GM12878 (cell line): ENCODE measurements around the gene AFF1. TPM values are rescaled to one million over a fixed set of nuclear protein-coding genes. Genes with fewer than 3 reads are reported as not detected.
"Not testable (repeated sequence)": the region's sequence is repeated elsewhere in the genome, so short reads cannot be mapped to it uniquely, and the experiment has no call there.

Experiments used
- ATAC-seq: fragments of 200-7000 bp; cut with Tn5 transposase; 3 replicates; pipeline ENCODE4 v1.9.1; 2020; ENCODE audit warnings: mild to moderate bottlenecking, moderate library complexity
- BruUV-seq: library from RNA; stranded (reverse); fragments of 400-500 nt; replicated peaks from 2 replicates; lab custom pipeline; 2021; lab: Mats Ljungman, UMichigan
- CTCF ChIA-PET: fragments of 300-600 bp; sonication (Branson Sonifier 250); formaldehyde crosslinking; extraction: SDS; loops from one replicate; lab custom pipeline; 2021; ENCODE audit warnings: inconsistent platforms; lab: Yijun Ruan, JAX
- POLR2A ChIA-PET: fragments of 350-600 bp; formaldehyde crosslinking; extraction: SDS; loops from one replicate; lab custom pipeline; 2021; ENCODE audit warnings: inconsistent platforms; lab: Charles Lee
- RAD21 ChIA-PET: fragments of 300-600 bp; sonication (Branson Sonifier 250); formaldehyde crosslinking; loops from one replicate; lab custom pipeline; 2023; ENCODE audit warnings: antibody characterized with exemption; ENCODE audit not compliant: unreplicated experiment; lab: Charles Lee
- SMC1A ChIA-PET: fragments of 300-600 bp; sonication (Branson Sonifier 250); formaldehyde crosslinking; loops from one replicate; lab custom pipeline; 2023; ENCODE audit not compliant: unreplicated experiment, uncharacterized antibody; lab: Charles Lee
- DNase-seq: peaks from one replicate; pipeline ENCODE4 v3.0.0-alpha.2; 2011; ENCODE audit warnings: low read depth, low spot score
- FAIRE-seq: peaks from 3 replicates; lab custom pipeline; 2011; peaks lifted over from hg19 to GRCh38; lab: Jason Lieb, UNC
- H2AFZ ChIP-seq: 2 replicates; pipeline ENCODE4 v1.6.0; 2011; ENCODE audit warnings: low read depth, low read length, control low read depth; ENCODE audit not compliant: control insufficient read depth
- H3K27ac ChIP-seq: 2 replicates; pipeline ENCODE4 v1.5.1; 2011; ENCODE audit warnings: control low read depth; ENCODE audit not compliant: control insufficient read depth, insufficient read depth
- H3K27me3 ChIP-seq, 2 experiments: replicated peaks in 1 of 2; 2 replicates each; pipeline versions ENCODE4 v1.6.0 to v1.6.1; 2011; ENCODE audit warnings: low read length in 1 of 2; ENCODE audit not compliant: control insufficient read depth in 2 of 2, insufficient read depth in 2 of 2
- H3K36me3 ChIP-seq, 2 experiments: 2 replicates each; pipeline ENCODE4 v1.5.1; 2011; ENCODE audit warnings: low read length in 1 of 2; ENCODE audit not compliant: control insufficient read depth in 2 of 2, insufficient read depth in 2 of 2
- H3K4me1 ChIP-seq: 2 replicates; pipeline ENCODE4 v1.6.1; 2011; ENCODE audit warnings: mild to moderate bottlenecking, low read length, moderate library complexity, mixed read lengths; ENCODE audit not compliant: control insufficient read depth, insufficient read depth
- H3K4me2 ChIP-seq: 2 replicates; pipeline ENCODE4 v1.6.0; 2011; ENCODE audit warnings: control low read depth; ENCODE audit not compliant: control insufficient read depth, insufficient read depth
- H3K4me3 ChIP-seq: fragments of 200-600 bp; sonication (generic); 2 replicates; pipeline ENCODE4 v1.5.1; 2016
- H3K79me2 ChIP-seq: 2 replicates; pipeline ENCODE4 v1.6.0; 2011; ENCODE audit warnings: low read length; ENCODE audit not compliant: control insufficient read depth, insufficient read depth
- H3K9ac ChIP-seq: 2 replicates; pipeline ENCODE4 v1.8.0; 2011; ENCODE audit warnings: low read length, control low read depth, mixed read lengths; ENCODE audit not compliant: control insufficient read depth, insufficient read depth
- H3K9me3 ChIP-seq: replicated peaks from 3 replicates; pipeline ENCODE4 v1.5.1; 2011; ENCODE audit warnings: mild to moderate bottlenecking, low read length; ENCODE audit not compliant: control insufficient read depth, insufficient read depth
- H4K20me1 ChIP-seq: 2 replicates; pipeline ENCODE4 v1.6.0; 2011; ENCODE audit not compliant: control insufficient read depth, insufficient read depth
- NBN ChIP-seq: fragments of 450-650 bp; IDR thresholded peaks from 2 replicates; pipeline ENCODE4 v1.6.1; 2016
- WGBS: methylation state at CpG from one replicate; pipeline ENCODE4 v1.1.6; 2016; ENCODE audit warnings: low lambda C conversion rate; ENCODE audit not compliant: insufficient replicate concordance, insufficient coverage; ENCODE audit errors: missing lambda C conversion rate; 5-methylcytosine and 5-hydroxymethylcytosine counted together
- in situ Hi-C: fragments of 300-500 bp; cut with MboI; formaldehyde crosslinking; loops from 9 replicates; pipeline ENCODE4 v1.14.3; 2018; ENCODE audit warnings: mixed read lengths
- intact Hi-C: fragments of 100-400 bp; cut with micrococcal nuclease; formaldehyde crosslinking; loops from one replicate; pipeline ENCODE4 v1.14.2; 2022; ENCODE audit not compliant: unreplicated experiment
- polyA plus RNA-seq, 11 experiments: library from polyadenylated mRNA; depleted of rRNA in 4 of 11; unstranded in 6 of 11; stranded (reverse) in 5 of 11; fragments of >200 nt; fragmentation: Nextera tagmentation in 4 of 11; fragmentation: Illumina TruSeq in 1 of 11; extraction: Ambion mirVana in 4 of 11; extraction: Trizol in 1 of 11; gene quantifications; 1 replicate in 1 of 11; 2 replicates in 10 of 11; pipeline versions ENCODE4 v1.2.1 to v1.2.3, GENCODE V29; 2011 to 2016; ENCODE audit warnings: inconsistent platforms in 2 of 11, missing spikeins in 2 of 11, low read depth in 1 of 11
- total RNA-seq, 4 experiments: library from RNA; depleted of rRNA in 3 of 4; stranded (reverse); fragments of >200 nt in 3 of 4; fragmentation: Illumina TruSeq in 1 of 4; extraction: Trizol in 1 of 4; gene quantifications; 2 replicates each; pipeline versions ENCODE4 v1.2.1 to v1.2.3, GENCODE V29; 2013 to 2021

The AFF1 gene
- total and polyA plus RNA-seq, 10 of the 15 experiments (the other 5 are each of a cell fraction or from before 2014, with no cell fraction given) = 3.5 to 56.1 (median 21.5) TPM

DNA sequence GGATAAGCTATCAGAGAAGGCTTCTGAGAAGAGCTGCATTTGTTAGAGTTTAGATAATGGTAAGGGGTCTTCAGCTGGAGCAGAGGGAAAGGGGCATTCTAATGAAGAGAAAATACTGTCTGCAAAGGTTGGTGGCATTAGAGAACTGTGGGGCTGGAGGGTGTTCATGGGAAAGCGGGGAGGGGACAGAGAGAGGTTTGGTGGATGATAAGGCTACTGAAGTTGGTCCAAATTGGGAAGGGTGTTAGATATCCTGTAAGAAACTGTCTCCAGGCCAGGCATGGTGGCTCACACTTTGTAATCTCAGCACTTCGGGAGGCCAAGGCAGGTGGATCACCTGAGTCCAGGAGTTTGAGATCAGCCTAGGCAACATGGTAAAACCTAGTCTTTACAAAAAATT, 59.9 kb downstream of the AFF1 start:
- POLR2A ChIA-PET = no interaction called here
- intact Hi-C loops (no loop called here), in situ Hi-C loops (no loop called here)
- BruUV-seq = no TSS peak
- CTCF ChIA-PET = interaction anchor here (0.7 to 1.2 kb wide), 4 partner anchors 9 to 38 kb away, joined by 3 to 4 read pairs (median 4); no protein-coding TSS in a partner anchor
- H3K9me3 ChIP-seq = no peaks in the 10 kb centered on the region
- WGBS = 100% methylated on average over 2 of the region's 2 CpGs
- no peaks in the 10 kb centered on the region for H4K20me1 ChIP-seq
- no peak for TF ChIP-seq NBN
- no peak overlapping the region for H3K27ac ChIP-seq
- no peak for DNase-seq
- ATAC-seq = no peak
- SMC1A ChIA-PET = interaction anchor here (0.6 to 1.7 kb wide), 5 partner anchors 9 to 99 kb away, joined by 3 to 6 read pairs (median 4); no protein-coding TSS in a partner anchor
- H3K4me2 ChIP-seq = no peak overlapping the region
- no peak overlapping the region for H3K9ac ChIP-seq
- no peak overlapping the region for H2AFZ ChIP-seq
- H3K79me2 ChIP-seq = peaks cover 29% of the 10 kb centered on the region
- no peaks in the 10 kb centered on the region for H3K27me3 ChIP-seq
- RAD21 ChIA-PET = interaction anchor here (1.8 to 3.0 kb wide), 3 partner anchors 10 to 72 kb away, joined by 5 to 10 read pairs (median 9); no protein-coding TSS in a partner anchor
- H3K36me3 ChIP-seq = no peaks in the 10 kb centered on the region
- no peak for FAIRE-seq
- H3K4me3 ChIP-seq = no peak overlapping the region
- peaks cover 23% of the 10 kb centered on the region for H3K4me1 ChIP-seq

DNA sequence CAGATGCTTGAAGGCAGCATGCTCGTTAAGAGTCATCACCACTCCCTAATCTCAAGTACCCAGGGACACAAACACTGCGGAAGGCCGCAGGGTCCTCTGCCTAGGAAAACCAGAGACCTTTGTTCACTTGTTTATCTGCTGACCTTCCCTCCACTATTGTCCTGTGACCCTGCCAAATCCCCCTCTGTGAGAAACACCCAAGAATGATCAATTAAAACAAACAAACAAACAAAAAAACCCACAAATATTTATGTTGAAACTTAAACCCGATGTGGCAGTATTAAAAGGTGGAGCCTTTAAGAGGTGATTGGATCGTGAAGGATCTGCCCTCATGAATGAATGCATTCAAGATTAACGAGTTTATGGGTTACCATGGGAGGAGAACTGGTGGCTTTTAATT, 61.7 kb downstream of the AFF1 start:
- BruUV-seq, ATAC-seq, H3K4me2 ChIP-seq, SMC1A ChIA-PET, FAIRE-seq, POLR2A ChIA-PET, DNase-seq, H3K9me3 ChIP-seq, in situ Hi-C loops, H3K9ac ChIP-seq, H2AFZ ChIP-seq, H3K27me3 ChIP-seq, intact Hi-C loops, H4K20me1 ChIP-seq, H3K4me3 ChIP-seq, RAD21 ChIA-PET, H3K36me3 ChIP-seq, H3K27ac ChIP-seq: not testable (repeated sequence)
- Histone ChIP-seq H3K4me1 (peaks cover 25% of the 10 kb centered on the region), H3K79me2 (peaks cover 34% of the 10 kb centered on the region)
- 93% methylated on average over 3 of the region's 6 CpGs for WGBS
- CTCF ChIA-PET = interaction anchor here (4.0 kb wide), 1 partner anchor 96 kb away, joined by 17 read pairs; no protein-coding TSS in a partner anchor
